OCI-LY1 (cell line): Measurements from ENCODE around the gene CYP2A13.

Source experiments
- H2AFZ ChIP-seq: fragments of 200-600 bp; sonication (generic), shearing (Covaris generic); 2 replicates; pipeline ENCODE4 v1.6.0; 2014; ENCODE audit warnings: antibody characterized with exemption, mild to moderate bottlenecking, low read length
- H3F3A ChIP-seq: fragments of 200-600 bp; sonication (generic), shearing (Covaris generic); 2 replicates; pipeline ENCODE4 v1.6.0; 2014; ENCODE audit warnings: mild to moderate bottlenecking, antibody characterized with exemption, low read length, moderate library complexity; ENCODE audit not compliant: insufficient read depth
- H3K27ac ChIP-seq: fragments of 200-600 bp; sonication (generic); 2 replicates; pipeline ENCODE4 v1.5.1; 2014; ENCODE audit warnings: low read length, mixed run types, mild to moderate bottlenecking, low read depth; ENCODE audit not compliant: poor library complexity, severe bottlenecking
- H3K27me3 ChIP-seq: fragments of 200-600 bp; sonication (generic); 2 replicates; pipeline ENCODE4 v1.6.0; 2014; ENCODE audit warnings: antibody characterized with exemption, mild to moderate bottlenecking, low read length, moderate library complexity; ENCODE audit not compliant: insufficient read depth
- H3K36me3 ChIP-seq: fragments of 200-600 bp; sonication (generic); 2 replicates; pipeline ENCODE4 v1.6.1; 2014; ENCODE audit warnings: mild to moderate bottlenecking, antibody characterized with exemption, low read length, moderate library complexity, mixed read lengths; ENCODE audit not compliant: insufficient read depth
- H3K4me1 ChIP-seq: fragments of 200-600 bp; sonication (generic); 2 replicates; pipeline ENCODE4 v1.5.1; 2014; ENCODE audit warnings: mild to moderate bottlenecking, low read length, moderate library complexity; ENCODE audit not compliant: insufficient read depth, severe bottlenecking
- H3K4me2 ChIP-seq: fragments of 200-600 bp; sonication (generic), shearing (Covaris generic); 2 replicates; pipeline ENCODE4 v1.6.1; 2014; ENCODE audit warnings: low read length
- H3K4me3 ChIP-seq: fragments of 200-600 bp; sonication (generic); 2 replicates; pipeline ENCODE4 v1.5.1; 2014; ENCODE audit warnings: low read length, low read depth, mild to moderate bottlenecking, mixed read lengths; ENCODE audit not compliant: poor library complexity, severe bottlenecking
- H3K79me2 ChIP-seq: fragments of 200-600 bp; shearing (Covaris generic); 2 replicates; pipeline ENCODE4 v1.6.1; 2016; ENCODE audit warnings: mixed run types, low read length, mixed read lengths; ENCODE audit not compliant: insufficient read depth
- H3K9ac ChIP-seq: fragments of 200-600 bp; sonication (generic), shearing (Covaris generic); 2 replicates; pipeline ENCODE4 v1.6.1; 2014; ENCODE audit warnings: mild to moderate bottlenecking, low read length, mixed read lengths
- H3K9me2 ChIP-seq: fragments of 200-600 bp; sonication (generic), shearing (Covaris generic); 2 replicates; pipeline ENCODE4 v1.6.1; 2014; ENCODE audit warnings: low read depth, mild to moderate bottlenecking, low read length, mixed read lengths
- H3K9me3 ChIP-seq: fragments of 200-600 bp; shearing (Covaris generic); 2 replicates; pipeline ENCODE4 v1.6.1; 2014; ENCODE audit warnings: low read length, mixed read lengths
- H4K20me1 ChIP-seq: fragments of 200-600 bp; sonication (generic), shearing (Covaris generic); 2 replicates; pipeline ENCODE4 v1.6.0; 2016; ENCODE audit warnings: mild to moderate bottlenecking, low read length; ENCODE audit not compliant: insufficient read depth
- CTCF ChIP-seq: fragments of 200-600 bp; sonication (generic), shearing (Covaris generic); IDR thresholded peaks from 2 replicates; pipeline ENCODE4 v1.5.1; 2017; ENCODE audit warnings: mild to moderate bottlenecking, antibody characterized with exemption, low read length, moderate library complexity, mixed read lengths
- EZH2 ChIP-seq: fragments of 200-600 bp; sonication (generic), shearing (Covaris generic); IDR thresholded peaks from 2 replicates; pipeline ENCODE4 v1.8.0; 2017; ENCODE audit warnings: borderline replicate concordance, mixed run types, mild to moderate bottlenecking, antibody characterized with exemption, low read length, moderate library complexity, mixed read lengths

The CYP2A13 gene

GRCh38 chr19:41085748-41086415 is 2.4 kb upstream of the CYP2A13 start:
- H3K9ac ChIP-seq: no peak overlapping the region
- no peaks in the 10 kb centered on the region for H3K4me1 ChIP-seq
- H3K9me3 ChIP-seq: no peaks in the 10 kb centered on the region
- no peak overlapping the region for H2AFZ ChIP-seq
- no peak overlapping the region for H3K27ac ChIP-seq
- H3K27me3 ChIP-seq: no peaks in the 10 kb centered on the region
- TF ChIP-seq CTCF (no peak), EZH2 (no peak)
- H4K20me1 ChIP-seq: no peaks in the 10 kb centered on the region
- H3K4me2 ChIP-seq: no peak overlapping the region
- H3K4me3 ChIP-seq: no peak overlapping the region
- no peaks in the 10 kb centered on the region for H3K36me3 ChIP-seq
- no peaks in the 10 kb centered on the region for H3F3A ChIP-seq
- H3K79me2 ChIP-seq: no peaks in the 10 kb centered on the region
- H3K9me2 ChIP-seq: no peaks in the 10 kb centered on the region

- H2AFZ ChIP-seq: no peak overlapping the region
- H3K9me2 ChIP-seq: no peaks in the 10 kb centered on the region
- no peaks in the 10 kb centered on the region for H3K36me3 ChIP-seq
- H3K4me1 ChIP-seq: no peaks in the 10 kb centered on the region
- no peaks in the 10 kb centered on the region for H3K9me3 ChIP-seq
- no peak overlapping the region for H3K4me2 ChIP-seq
- H3K79me2 ChIP-seq: no peaks in the 10 kb centered on the region
- H3K27me3 ChIP-seq: no peaks in the 10 kb centered on the region
- no peaks in the 10 kb centered on the region for H3F3A ChIP-seq
- no peaks in the 10 kb centered on the region for H4K20me1 ChIP-seq
- H3K27ac ChIP-seq: no peak overlapping the region
- H3K4me3 ChIP-seq: no peak overlapping the region
- TF ChIP-seq CTCF (no peak), EZH2 (no peak)
- no peak overlapping the region for H3K9ac ChIP-seq
These were observed 1.7 kb downstream of the CYP2A13 start for GRCh38 chr19:41089959-41090358.

GRCh38 chr19:41095703-41096102 is 7.5 kb downstream of the CYP2A13 start:
- Histone ChIP-seq H3K9me3 (no peaks in the 10 kb centered on the region), H3K9ac (no peak overlapping the region), H3K79me2 (no peaks in the 10 kb centered on the region), H3K4me2 (no peak overlapping the region), H3K4me1 (no peaks in the 10 kb centered on the region), H3K27me3 (no peaks in the 10 kb centered on the region), H3K9me2 (no peaks in the 10 kb centered on the region), H3K27ac (no peak overlapping the region), H3K36me3 (no peaks in the 10 kb centered on the region), H3K4me3 (no peak overlapping the region), H2AFZ (no peak overlapping the region), H3F3A (no peaks in the 10 kb centered on the region), H4K20me1 (no peaks in the 10 kb centered on the region)
- TF ChIP-seq EZH2: no peak
- no peak for TF ChIP-seq CTCF
